SJCRH30 (cell line): ENCODE data around the gene ITGA1. TPM values are rescaled to one million over a fixed set of nuclear protein-coding genes. Genes with fewer than 3 reads are reported as not detected.

ENCODE experiments used
- DNase-seq, 2 experiments: peaks; one replicate each; pipeline ENCODE4 v3.0.0-alpha.2; 2015 to 2020
- H3K27ac ChIP-seq: fragments of 250-450 bp; sonication (Bioruptor Pico); 2 replicates; pipeline ENCODE4 v1.5.1; 2020; ENCODE audit warnings: mild to moderate bottlenecking, moderate library complexity
- H3K27me3 ChIP-seq: fragments of 250-450 bp; sonication (Bioruptor Pico); 2 replicates; pipeline ENCODE4 v1.5.1; 2020; ENCODE audit warnings: mild to moderate bottlenecking, moderate library complexity
- H3K36me3 ChIP-seq: fragments of 250-450 bp; sonication (Bioruptor Pico); 2 replicates; pipeline ENCODE4 v1.5.1; 2020; ENCODE audit warnings: mild to moderate bottlenecking, moderate library complexity
- H3K4me1 ChIP-seq: fragments of 250-450 bp; sonication (Bioruptor Pico); 2 replicates; pipeline ENCODE4 v1.5.1; 2020; ENCODE audit warnings: mild to moderate bottlenecking, moderate library complexity
- H3K4me3 ChIP-seq: fragments of 250-450 bp; sonication (Bioruptor Pico); 2 replicates; pipeline ENCODE4 v1.5.1; 2020; ENCODE audit warnings: mild to moderate bottlenecking, moderate library complexity
- H3K9me3 ChIP-seq: fragments of 250-450 bp; sonication (Bioruptor Pico); replicated peaks from 2 replicates; pipeline ENCODE4 v1.5.1; 2020; ENCODE audit warnings: mild to moderate bottlenecking, moderate library complexity
- total RNA-seq: library from RNA; depleted of rRNA; stranded (reverse); fragments of >200 nt; shearing (Covaris generic); gene quantifications from 2 replicates; pipeline ENCODE4 v1.2.3, GENCODE V29; 2014; rRNA removed

Gene ITGA1
- total RNA-seq, 1 experiment from 2014 or later: 9.9 TPM

DNA sequence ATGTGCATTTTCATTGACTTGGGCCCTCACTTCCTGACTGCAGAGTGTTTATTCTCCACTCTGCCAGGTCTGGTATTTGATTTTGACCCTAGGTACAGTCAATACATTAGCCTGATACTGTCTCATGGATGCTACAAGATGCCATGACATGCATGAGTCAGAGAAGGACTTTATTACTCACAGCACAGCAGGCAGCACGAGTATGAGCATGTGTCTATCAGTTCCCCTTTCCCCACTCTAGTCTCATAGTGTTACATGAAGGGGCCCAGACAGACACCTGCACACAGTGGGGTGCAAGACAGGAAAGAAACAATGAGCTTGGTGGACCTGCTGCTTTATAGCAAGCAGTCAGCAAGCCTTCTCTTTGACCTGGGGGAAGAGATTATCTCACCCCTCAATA lies 221.0 kb downstream of the ITGA1 start:
- Histone ChIP-seq H3K36me3 (no peaks in the 10 kb centered on the region), H3K27ac (no peak overlapping the region), H3K4me3 (no peak overlapping the region), H3K9me3 (no peaks in the 10 kb centered on the region), H3K27me3 (no peaks in the 10 kb centered on the region), H3K4me1 (no peaks in the 10 kb centered on the region)
- no peak for DNase-seq

Other genes with a start within 250 kb of the ITGA1 start
- gene PELO, start within 50 bp of the ITGA1 start, total RNA-seq: 16.8 and 17.0 TPM in 2 replicates
- gene ITGA2, start 201.4 kb downstream of the ITGA1 start, total RNA-seq: 0.15 and 0.26 TPM in 2 replicates